Activated CD4-positive, alpha-beta T cell treated with anti-CD3 and anti-CD28 coated beads, Interleukin-2, Interleukin-6, amounts not matched to agents 100 ng/mL and 50 ng/mL, durations not matched to agents 16 hours and 8 hours (primary cell): ENCODE results near the gene TRMT10C.
"Not testable (repeated sequence)": the region's sequence is repeated elsewhere in the genome, so short reads cannot be mapped to it uniquely, and the experiment has no call there.

Source experiments
- DNase-seq: peaks from one replicate; pipeline ENCODE4 v3.0.0-alpha.2; 2020

Gene TRMT10C

GRCh38 chr3:101561630-101562328 is at the start of gene TRMT10C:
TSS of gene TRMT10C (plus strand) at chr3:101561868. CDS start at chr3:101564782, 2,914 bp downstream.
- DNase-seq: peak; percentile 95

DNA sequence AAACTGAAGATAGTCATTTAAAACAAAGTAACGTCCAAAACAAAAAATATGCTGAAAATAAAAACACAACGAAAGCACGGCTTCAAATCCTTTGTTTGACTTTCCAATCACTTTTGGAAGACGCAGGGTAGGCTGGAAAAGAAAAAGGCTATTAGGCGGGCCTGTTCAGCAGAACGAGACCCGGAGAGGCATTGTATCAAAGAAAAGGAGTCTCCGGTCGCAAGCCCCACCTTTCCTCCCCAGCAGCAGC is 49.3 kb upstream of the TRMT10C start:
- no peak for DNase-seq

GRCh38 chr3:101512646-101513418 is 48.8 kb upstream of the TRMT10C start, which contains the start of gene SENP7:
TSS of gene SENP7 (minus strand) at chr3:101513212. CDS start at chr3:101513130, 82 bp downstream.
- peak; percentile 77 for DNase-seq

GRCh38 chr3:101513419-101513986 is 48.2 kb upstream of the TRMT10C start:
- DNase-seq: no peak

DNA sequence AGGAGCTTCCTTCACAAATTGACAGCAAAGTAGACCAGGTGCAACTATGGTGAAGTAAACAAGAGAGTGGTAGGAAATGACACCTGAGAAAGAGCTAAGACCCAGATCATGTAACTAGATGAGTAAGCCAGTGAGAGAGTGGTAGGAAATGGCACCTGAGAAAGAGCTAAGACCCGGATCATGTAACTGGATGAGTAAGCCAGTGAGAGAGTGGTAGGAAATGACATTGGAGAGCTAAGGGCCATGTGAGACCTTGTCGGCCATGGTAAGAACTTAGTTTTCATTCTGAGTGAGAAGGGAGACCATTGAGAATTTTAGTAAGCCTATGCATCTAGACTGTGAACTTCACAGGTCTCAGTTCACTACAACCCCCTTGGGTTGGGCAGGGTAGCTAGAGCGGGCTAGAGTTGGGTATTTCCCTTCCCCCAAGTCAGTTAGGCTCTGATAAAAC is 43.2 kb upstream of the TRMT10C start:
- peak; percentile 92 for DNase-seq

GRCh38 chr3:101519685-101520365 is 41.8 kb upstream of the TRMT10C start:
- no peak for DNase-seq

DNA sequence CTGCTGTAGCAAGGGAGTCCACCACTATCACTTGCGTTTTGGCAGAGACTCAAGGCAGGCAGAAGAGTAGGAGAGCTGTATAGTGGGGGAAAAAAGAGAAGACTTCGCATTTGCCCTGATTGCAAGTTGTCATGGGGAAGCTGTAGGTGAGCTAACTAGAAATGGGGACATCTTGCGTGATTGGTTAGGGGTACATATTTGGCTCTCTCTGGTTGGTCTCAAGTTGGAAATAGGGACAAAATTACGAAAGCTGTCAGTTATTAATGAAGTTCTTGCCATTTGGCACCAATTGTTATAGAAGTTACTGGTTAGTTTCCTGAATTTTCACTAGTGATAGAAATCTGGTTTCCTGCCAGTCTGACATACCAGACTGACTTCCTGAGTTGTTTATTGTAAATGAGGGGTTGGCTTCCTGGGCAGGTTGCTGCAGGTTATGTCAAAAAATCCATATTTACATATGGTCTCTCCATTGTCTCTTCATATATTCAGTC is 40.4 kb upstream of the TRMT10C start:
- peak; percentile 29 for DNase-seq

DNA sequence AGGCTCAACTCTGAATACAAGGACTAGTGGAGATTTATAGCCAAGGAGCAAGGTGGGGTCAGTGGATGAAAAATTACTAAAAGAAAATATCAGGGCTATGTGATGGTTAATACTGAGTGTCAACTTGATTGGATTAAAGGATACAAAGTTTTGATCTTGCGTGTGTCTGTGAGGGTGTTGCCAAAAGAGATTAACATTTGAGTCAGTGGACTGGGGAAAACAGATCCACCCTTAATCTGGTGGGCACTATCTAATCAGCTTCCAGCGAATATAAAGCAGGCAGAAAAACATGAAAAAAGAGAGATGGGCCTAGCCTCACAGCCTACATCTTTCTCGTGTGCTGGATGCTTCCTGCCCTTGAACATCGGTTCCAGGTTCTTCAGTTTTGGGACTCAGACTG is 34.2 kb upstream of the TRMT10C start:
- no peak for DNase-seq

GRCh38 chr3:101527906-101528305 is 33.8 kb upstream of the TRMT10C start:
- no peak for DNase-seq

DNA sequence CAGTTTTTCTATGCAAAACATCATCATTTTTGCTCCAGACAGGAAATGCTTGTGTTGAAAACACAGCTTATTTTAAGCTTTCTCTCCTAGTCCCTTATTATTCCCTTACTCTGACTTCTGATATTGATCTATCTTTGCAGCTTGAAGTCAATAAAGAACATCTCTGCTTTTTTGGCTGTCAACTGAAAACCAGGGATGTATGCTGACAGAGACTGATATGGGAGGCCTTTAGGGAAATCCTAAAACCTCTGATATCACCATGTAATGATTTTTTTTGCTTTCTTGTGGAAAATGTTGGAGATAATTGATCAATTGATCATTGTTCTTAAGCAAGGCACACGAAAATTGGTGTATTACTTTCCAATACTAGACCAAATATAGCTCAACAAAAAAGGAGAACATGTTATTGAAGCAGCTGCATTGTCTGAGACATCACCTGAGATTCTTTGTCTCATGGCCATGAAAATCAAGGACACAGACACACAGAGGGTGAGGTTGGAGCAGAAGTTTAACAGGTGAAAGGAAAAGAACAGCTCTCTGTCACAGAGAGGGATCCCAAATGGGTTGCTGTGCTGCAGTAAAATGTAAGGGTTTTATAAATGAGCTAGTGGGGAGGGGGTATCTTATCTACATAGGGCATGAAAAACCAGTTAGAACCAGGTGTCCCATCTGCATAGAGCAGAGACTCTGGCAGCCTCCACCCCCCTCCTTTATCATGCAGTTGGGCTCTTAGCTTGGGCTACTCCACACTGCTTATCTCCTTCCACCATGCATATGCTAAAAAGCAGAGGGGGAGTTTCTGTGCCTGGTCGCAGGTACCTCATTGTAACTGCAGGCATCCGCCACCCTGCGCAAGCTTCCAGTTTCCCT is 31.6 kb upstream of the TRMT10C start:
- no peak for DNase-seq

DNA sequence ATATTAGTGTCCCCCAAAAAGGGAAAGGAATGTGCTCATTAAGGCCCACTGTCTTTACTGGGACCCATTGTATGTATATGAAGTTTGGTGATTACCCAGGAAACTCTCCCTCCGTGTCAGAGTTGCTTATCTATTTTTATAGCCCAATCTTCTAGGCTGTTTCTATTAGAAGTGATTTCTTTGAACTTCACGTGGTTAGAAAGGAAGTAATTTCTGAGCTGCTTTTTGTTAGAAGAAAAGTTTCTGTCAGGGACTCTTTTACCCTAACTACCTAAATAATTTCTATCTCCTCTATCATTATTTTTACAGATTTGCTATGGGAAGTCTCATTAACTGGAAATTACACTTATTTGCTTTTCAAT is 31.0 kb upstream of the TRMT10C start:
- no peak for DNase-seq

GRCh38 chr3:101531473-101532086 is 30.1 kb upstream of the TRMT10C start:
- DNase-seq: peak; percentile 55

DNA sequence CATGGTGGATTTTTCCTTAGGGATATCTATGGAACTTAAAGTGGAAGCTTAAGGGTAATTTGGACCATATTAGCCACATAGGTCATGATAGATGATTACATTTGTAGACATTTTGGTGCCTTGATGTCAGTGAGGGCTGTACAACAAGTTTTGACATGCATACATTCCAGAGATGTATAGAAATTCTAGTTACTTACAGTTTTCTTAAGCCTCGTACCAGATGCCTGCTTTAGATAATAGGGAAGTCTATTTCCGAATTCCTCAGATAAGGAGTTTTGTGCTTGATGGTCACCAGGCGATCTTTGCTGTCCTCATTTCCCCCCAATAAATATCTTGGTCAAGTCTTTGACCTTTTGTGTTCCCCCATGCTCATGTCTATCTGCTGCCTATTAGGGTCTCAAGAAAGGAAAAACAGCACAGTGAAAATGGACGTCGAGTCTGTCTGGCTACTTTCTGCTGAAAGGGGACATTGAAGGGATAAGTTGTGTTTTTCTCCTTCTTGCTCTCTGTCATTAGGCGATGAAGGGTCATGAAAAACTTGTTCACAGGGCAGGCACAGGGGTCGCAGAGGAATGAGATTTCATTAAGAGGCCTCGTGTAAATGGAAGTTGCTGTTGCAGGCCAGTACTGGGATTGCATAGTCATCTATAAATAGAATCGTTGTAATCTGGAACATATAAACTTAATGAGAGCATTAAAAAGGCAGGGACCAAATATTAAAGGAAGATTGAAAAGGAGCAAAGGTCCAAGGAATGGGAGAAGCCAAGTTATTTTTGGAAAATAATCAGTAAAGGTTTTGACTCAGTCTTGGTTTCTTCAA is 28.7 kb upstream of the TRMT10C start:
- DNase-seq: no peak

DNA sequence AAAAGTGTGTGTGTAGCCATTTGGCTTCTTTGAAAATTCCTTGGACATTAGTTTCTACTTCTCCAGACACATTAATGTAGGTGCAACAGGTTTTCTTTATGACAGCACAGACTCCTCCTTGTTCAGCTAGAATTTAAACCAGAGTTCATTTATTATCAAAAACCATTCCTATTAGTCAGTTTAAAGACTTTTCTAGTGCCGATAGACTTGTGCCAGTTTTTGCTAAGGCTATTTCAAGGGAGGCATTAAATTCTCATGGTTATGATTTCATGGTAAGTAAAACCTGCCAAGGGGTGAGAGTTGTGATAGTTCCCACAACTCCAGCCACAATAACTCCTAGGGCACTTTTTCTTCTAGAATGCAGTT is 28.1 kb upstream of the TRMT10C start:
- no peak for DNase-seq

DNA sequence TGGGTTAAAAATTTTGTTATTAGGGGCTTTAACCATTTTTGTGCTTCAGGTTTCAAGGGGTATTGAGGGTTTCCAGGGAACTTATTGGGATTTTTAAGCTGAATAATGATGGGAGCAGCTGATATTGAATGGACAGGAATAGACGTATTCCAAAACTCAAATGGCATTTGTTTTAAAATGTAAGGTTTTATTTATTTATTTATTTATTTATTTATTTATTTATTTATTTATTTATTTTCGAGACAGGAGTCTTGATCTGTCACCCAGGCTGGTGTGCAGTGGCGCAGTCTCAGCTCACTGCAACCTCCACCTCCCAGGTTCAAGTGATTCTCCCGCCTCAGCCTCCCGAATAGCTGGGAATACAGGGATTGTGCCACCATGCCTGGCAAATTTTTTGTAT is 26.4 kb upstream of the TRMT10C start:
- no peak for DNase-seq

GRCh38 chr3:101536266-101536665 is 25.4 kb upstream of the TRMT10C start:
- DNase-seq: no peak

- not testable (repeated sequence) for DNase-seq
Observed at GRCh38 chr3:101536955-101537354, 24.7 kb upstream of the TRMT10C start.

DNA sequence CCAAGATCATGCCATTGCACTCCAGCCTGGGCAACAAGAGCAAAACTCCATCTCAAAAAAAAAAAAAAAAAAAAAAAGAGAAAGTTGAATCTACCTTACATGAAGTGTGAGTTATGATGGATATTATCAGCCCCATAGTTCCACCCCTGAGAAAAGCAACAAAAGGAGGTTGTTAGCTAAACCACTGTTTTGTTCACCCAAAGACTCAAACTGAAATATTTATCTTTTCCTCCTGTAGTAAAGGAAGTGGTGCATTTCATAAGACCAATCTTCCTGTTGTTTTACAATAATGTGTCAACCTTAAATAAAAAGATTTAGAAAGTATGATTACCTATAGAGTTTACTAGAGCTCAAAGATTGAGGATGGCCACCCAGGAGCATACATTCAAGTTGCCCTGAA is 18.7 kb upstream of the TRMT10C start:
- DNase-seq: peak; percentile 52

GRCh38 chr3:101544161-101544850 is 17.4 kb upstream of the TRMT10C start:
- peak; percentile 4 for DNase-seq

GRCh38 chr3:101548527-101549105 is 13.1 kb upstream of the TRMT10C start:
- no peak for DNase-seq
